Esophagus muscularis mucosa (tissue), 4 donors: ENCODE data around the gene PAX5.

Experiments
- EP300 ChIP-seq: sonication (generic); formaldehyde crosslinking; IDR thresholded peaks from one replicate; pipeline ENCODE4 v1.6.1; 2017; ENCODE audit warnings: antibody characterized with exemption
- POLR2A ChIP-seq: fragments of 450-650 bp; IDR thresholded peaks from one replicate; pipeline ENCODE4 v1.6.1; 2017; ENCODE audit warnings: antibody characterized with exemption, moderate library complexity, mild to moderate bottlenecking, low read depth
- POLR2AphosphoS5 ChIP-seq, 2 donors: sonication (generic); formaldehyde crosslinking; IDR thresholded peaks; one replicate each; pipeline ENCODE4 v1.6.1; 2017; ENCODE audit warnings: antibody characterized with exemption in 2 of 2
- TF ChIP-seq, protein P1 (sequence below), 3 experiments: fragments of 200-600 bp in 2 of 3; fragments of 450-650 bp in 1 of 3; sonication (generic) in 2 of 3; IDR thresholded peaks; one replicate each; pipeline ENCODE4 v1.5.1; 2017 to 2019; ENCODE audit warnings: antibody characterized with exemption in 3 of 3, mild to moderate bottlenecking in 2 of 3, moderate library complexity in 1 of 3

DNA sequence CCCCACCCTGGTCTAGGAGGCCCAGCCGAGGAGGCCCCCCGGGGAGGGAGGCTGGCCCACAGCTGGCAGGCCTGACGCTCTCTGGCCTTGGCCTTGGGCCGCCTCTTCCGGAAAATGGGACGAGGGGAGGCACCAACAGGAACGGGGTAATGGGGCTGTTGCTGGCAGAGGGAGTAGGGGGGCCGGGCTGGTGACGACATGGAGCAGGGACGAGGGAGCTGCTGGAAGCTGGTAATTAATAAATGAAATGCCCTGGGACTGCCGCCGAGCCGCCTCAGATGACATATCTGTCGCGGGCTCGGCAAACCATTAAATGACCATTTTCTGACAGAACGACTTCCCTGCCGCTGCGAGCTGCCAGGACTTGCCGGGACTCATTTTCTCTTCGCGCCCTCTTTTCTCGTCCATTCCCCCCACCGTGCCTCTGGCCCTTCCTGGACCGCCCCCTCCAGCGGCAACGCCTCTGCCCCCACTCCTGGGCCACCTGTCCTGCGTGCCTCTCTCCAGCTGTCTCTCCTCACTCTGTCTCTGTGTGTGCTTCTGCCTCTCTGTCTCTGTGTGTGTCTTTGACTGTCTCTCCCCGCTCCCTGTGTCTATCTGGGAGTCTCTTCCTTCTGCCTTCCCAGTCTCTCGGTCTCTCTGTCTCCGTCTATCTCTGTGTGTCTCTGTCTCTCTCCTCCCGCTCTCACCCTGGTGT, 215.7 kb downstream of the PAX5 start:
- TF ChIP-seq, protein P1, sequence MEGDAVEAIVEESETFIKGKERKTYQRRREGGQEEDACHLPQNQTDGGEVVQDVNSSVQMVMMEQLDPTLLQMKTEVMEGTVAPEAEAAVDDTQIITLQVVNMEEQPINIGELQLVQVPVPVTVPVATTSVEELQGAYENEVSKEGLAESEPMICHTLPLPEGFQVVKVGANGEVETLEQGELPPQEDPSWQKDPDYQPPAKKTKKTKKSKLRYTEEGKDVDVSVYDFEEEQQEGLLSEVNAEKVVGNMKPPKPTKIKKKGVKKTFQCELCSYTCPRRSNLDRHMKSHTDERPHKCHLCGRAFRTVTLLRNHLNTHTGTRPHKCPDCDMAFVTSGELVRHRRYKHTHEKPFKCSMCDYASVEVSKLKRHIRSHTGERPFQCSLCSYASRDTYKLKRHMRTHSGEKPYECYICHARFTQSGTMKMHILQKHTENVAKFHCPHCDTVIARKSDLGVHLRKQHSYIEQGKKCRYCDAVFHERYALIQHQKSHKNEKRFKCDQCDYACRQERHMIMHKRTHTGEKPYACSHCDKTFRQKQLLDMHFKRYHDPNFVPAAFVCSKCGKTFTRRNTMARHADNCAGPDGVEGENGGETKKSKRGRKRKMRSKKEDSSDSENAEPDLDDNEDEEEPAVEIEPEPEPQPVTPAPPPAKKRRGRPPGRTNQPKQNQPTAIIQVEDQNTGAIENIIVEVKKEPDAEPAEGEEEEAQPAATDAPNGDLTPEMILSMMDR (IDR thresholded peaks at IDR 0.05) = no peak
- TF ChIP-seq POLR2AphosphoS5 (IDR thresholded peaks at IDR 0.05) (no peak), POLR2A (no peak), EP300 (no peak)
